Endothelial cell of umbilical vein (primary cell): ENCODE data around the gene SYDE1.

Experiments
- EZH2 ChIP-seq: IDR thresholded peaks from 2 replicates; pipeline ENCODE4 v1.6.1; 2012; ENCODE audit warnings: borderline replicate concordance, low read depth, mild to moderate bottlenecking, moderate library complexity, low read length, inconsistent platforms; ENCODE audit not compliant: severe bottlenecking
- FOS ChIP-seq: IDR thresholded peaks from 2 replicates; pipeline ENCODE4 v1.6.1; 2011; ENCODE audit warnings: mild to moderate bottlenecking, low read length, moderate library complexity, borderline replicate concordance; ENCODE audit not compliant: insufficient read depth
- GATA2 ChIP-seq: IDR thresholded peaks from 2 replicates; pipeline ENCODE4 v1.7.0; 2011; ENCODE audit warnings: low read depth, mild to moderate bottlenecking, moderate library complexity, mixed read lengths, low read length; ENCODE audit not compliant: insufficient read length, insufficient read depth
- JUN ChIP-seq: IDR thresholded peaks from 2 replicates; pipeline ENCODE4 v1.6.1; 2011; ENCODE audit warnings: borderline replicate concordance, low read depth; ENCODE audit not compliant: insufficient read length, insufficient read depth
- MYC ChIP-seq: IDR thresholded peaks from one replicate; pipeline ENCODE4 v1.6.1; 2011; ENCODE audit warnings: mild to moderate bottlenecking, low read depth, low read length
- POLR2A ChIP-seq: IDR thresholded peaks from 2 replicates; pipeline ENCODE4 v1.6.1; 2012; ENCODE audit warnings: low read depth, mild to moderate bottlenecking, control low read depth, low read length
- POLR2AphosphoS5 ChIP-seq: IDR thresholded peaks from 2 replicates; pipeline ENCODE4 v1.6.1; 2012; ENCODE audit warnings: low read depth, mild to moderate bottlenecking, control low read depth, low read length, moderate library complexity; ENCODE audit not compliant: insufficient read depth
- TF ChIP-seq, protein P1 (sequence below): IDR thresholded peaks from 2 replicates; pipeline ENCODE4 v1.6.1; 2011; ENCODE audit not compliant: insufficient read depth, insufficient read length
- TF ChIP-seq, protein P2 (sequence below), 2 donors: IDR thresholded peaks; 1 replicate in 1 of 2; 2 replicates in 1 of 2; pipeline ENCODE4 v1.5.1; 2011; ENCODE audit warnings: low read length in 2 of 2, mild to moderate bottlenecking in 2 of 2, moderate library complexity in 2 of 2, control low read depth in 1 of 2, inconsistent platforms in 1 of 2, low read depth in 1 of 2; ENCODE audit not compliant: insufficient read depth in 1 of 2; ENCODE audit errors: extremely low read depth in 1 of 2

DNA sequence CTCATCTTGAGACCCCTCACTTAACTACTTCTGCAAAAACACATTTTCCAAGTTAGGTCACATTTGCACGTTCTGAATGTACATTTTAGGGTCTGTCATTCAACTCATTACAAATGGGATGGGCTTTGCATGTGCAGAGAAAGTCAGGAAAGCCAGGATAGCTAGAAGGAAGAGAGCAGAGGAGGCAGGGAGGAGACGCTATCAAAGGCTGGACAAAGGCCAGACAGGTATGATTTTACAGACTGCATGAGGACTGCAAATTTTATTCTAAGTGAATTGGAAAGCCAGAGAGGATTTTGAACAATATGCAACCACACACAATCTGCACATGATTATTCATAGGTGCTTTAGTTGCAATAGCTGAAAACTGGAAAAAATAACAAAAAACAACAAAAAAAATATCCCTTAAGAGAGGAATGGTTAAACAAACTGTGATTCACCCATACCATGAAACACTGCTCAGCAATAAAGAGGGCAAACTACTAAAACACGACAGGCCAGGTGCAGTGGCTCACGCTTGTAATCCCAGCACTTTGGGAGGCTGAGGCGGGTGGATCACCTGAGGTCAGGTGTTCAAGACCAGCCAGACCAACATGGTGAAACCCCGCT, 21.1 kb downstream of the SYDE1 start:
- TF ChIP-seq, protein P1, sequence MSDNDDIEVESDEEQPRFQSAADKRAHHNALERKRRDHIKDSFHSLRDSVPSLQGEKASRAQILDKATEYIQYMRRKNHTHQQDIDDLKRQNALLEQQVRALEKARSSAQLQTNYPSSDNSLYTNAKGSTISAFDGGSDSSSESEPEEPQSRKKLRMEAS, result no peak
- TF ChIP-seq, protein P2, sequence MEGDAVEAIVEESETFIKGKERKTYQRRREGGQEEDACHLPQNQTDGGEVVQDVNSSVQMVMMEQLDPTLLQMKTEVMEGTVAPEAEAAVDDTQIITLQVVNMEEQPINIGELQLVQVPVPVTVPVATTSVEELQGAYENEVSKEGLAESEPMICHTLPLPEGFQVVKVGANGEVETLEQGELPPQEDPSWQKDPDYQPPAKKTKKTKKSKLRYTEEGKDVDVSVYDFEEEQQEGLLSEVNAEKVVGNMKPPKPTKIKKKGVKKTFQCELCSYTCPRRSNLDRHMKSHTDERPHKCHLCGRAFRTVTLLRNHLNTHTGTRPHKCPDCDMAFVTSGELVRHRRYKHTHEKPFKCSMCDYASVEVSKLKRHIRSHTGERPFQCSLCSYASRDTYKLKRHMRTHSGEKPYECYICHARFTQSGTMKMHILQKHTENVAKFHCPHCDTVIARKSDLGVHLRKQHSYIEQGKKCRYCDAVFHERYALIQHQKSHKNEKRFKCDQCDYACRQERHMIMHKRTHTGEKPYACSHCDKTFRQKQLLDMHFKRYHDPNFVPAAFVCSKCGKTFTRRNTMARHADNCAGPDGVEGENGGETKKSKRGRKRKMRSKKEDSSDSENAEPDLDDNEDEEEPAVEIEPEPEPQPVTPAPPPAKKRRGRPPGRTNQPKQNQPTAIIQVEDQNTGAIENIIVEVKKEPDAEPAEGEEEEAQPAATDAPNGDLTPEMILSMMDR (IDR thresholded peaks at IDR 0.05; ENCODE audit: extremely low read depth in 1 of 2, insufficient read depth in 1 of 2, low read depth in 1 of 2, low read length in 2 of 2), result no peak
- no peak for TF ChIP-seq POLR2A
- no peak for TF ChIP-seq GATA2
- no peak for TF ChIP-seq EZH2
- no peak for TF ChIP-seq POLR2AphosphoS5
- no peak for TF ChIP-seq JUN
- TF ChIP-seq MYC, result no peak
- TF ChIP-seq FOS, result no peak
